Mucosa of gallbladder (tissue), 1 donor: ENCODE measurements around the gene EPB41L1. TPM values are rescaled to one million over a fixed set of nuclear protein-coding genes. Genes with fewer than 3 reads are reported as not detected.
A peak's percentile ranks its signal among the peaks of the same experiment; 100 is the strongest.

ENCODE experiments used
- DNase-seq: peaks from one replicate; pipeline ENCODE4 v3.0.0-alpha.2; 2020; ENCODE audit warnings: low spot score
- total RNA-seq: library from RNA; stranded (reverse); gene quantifications from one replicate; pipeline ENCODE4 v1.2.1, GENCODE V29; 2021
- donor health status: DM: no; HTN: no; CAD: no.

EPB41L1 gene
- total RNA-seq, 1 donor from 2014 or later = 136 TPM

- DNase-seq = no peak
These were observed 39.6 kb downstream of the EPB41L1 start for GRCh38 chr20:36193977-36194712.

GRCh38 chr20:36196676-36197075 lies 42.1 kb downstream of the EPB41L1 start:
- no peak for DNase-seq

GRCh38 chr20:36197271-36197670 lies 42.7 kb downstream of the EPB41L1 start:
- no peak for DNase-seq

GRCh38 chr20:36199345-36200257 lies 45.1 kb downstream of the EPB41L1 start:
- DNase-seq = peak; percentile 80

- no peak for DNase-seq
These were observed 45.9 kb downstream of the EPB41L1 start for GRCh38 chr20:36200451-36200850.

GRCh38 chr20:36201198-36201597 lies 46.7 kb downstream of the EPB41L1 start:
- DNase-seq = no peak

- DNase-seq = peak; percentile 57
These were observed 48.4 kb downstream of the EPB41L1 start for GRCh38 chr20:36202891-36203338.

- DNase-seq = no peak
These were observed 49.3 kb downstream of the EPB41L1 start for GRCh38 chr20:36203861-36204260.

- no peak for DNase-seq
These were observed 50.5 kb downstream of the EPB41L1 start for GRCh38 chr20:36205026-36205425.

GRCh38 chr20:36206068-36206467 lies 51.5 kb downstream of the EPB41L1 start:
- no peak for DNase-seq

GRCh38 chr20:36206641-36207040 lies 52.1 kb downstream of the EPB41L1 start:
- no peak for DNase-seq

GRCh38 chr20:36207602-36208001 lies 53.1 kb downstream of the EPB41L1 start:
- no peak for DNase-seq

- DNase-seq = no peak
These were observed 53.7 kb downstream of the EPB41L1 start for GRCh38 chr20:36208257-36208656.

GRCh38 chr20:36210436-36211021 lies 56.0 kb downstream of the EPB41L1 start:
- no peak for DNase-seq

- DNase-seq = no peak
These were observed 58.8 kb downstream of the EPB41L1 start for GRCh38 chr20:36213362-36213761.

GRCh38 chr20:36214684-36215256 lies 60.2 kb downstream of the EPB41L1 start:
- no peak for DNase-seq

- no peak for DNase-seq
These were observed 61.2 kb downstream of the EPB41L1 start for GRCh38 chr20:36215778-36216177.

- DNase-seq = no peak
These were observed 61.9 kb downstream of the EPB41L1 start for GRCh38 chr20:36216314-36217025.

GRCh38 chr20:36217226-36217625 lies 62.7 kb downstream of the EPB41L1 start:
- DNase-seq = no peak

- no peak for DNase-seq
These were observed 64.0 kb downstream of the EPB41L1 start for GRCh38 chr20:36218380-36219064.
